CD4-positive, alpha-beta T cell treated with Interferon gamma for 1 hour (primary cell): ENCODE measurements around the gene NCS1.

Source experiments
- DNase-seq: peaks from one replicate; pipeline ENCODE4 v3.0.0-alpha.2; 2020

Gene NCS1

DNA sequence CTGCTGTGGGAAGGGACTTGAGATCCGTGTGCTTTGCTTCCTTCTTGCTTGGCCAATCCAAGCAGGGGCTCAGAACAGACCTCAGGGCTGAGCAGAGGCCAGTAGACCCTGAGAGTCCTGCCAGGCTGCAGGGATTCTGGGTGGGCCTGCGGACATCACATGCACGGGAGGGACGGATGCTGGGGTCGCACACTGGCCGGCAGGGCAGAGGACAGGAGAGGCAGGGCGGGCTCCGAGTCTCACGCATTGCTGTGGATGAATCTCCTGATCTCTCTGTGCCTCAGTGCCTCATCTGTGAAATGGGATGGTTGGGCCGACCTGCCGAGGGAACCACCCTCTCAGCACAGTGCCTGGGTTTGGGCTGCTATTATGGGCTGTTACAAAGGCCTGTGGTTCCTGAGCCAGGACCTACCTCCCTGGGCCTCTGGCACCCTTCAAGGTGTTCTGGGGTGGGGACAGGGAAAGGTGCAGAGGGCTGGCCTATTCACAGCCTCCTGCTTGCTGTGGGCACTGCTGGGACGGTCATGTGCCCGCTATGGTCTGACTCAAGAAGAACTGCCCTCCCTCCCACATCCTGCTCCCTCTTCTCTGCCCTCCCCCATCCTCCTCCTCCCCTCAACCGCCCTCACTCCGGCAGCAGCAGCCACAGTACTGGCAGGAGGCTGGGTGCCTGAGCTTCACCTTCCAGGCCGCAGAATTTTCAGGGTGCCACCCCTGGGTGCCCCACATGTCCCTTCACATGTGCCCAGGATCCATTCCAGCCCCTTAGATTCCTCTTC, 43.3 kb downstream of the NCS1 start:
- DNase-seq: no peak

DNA sequence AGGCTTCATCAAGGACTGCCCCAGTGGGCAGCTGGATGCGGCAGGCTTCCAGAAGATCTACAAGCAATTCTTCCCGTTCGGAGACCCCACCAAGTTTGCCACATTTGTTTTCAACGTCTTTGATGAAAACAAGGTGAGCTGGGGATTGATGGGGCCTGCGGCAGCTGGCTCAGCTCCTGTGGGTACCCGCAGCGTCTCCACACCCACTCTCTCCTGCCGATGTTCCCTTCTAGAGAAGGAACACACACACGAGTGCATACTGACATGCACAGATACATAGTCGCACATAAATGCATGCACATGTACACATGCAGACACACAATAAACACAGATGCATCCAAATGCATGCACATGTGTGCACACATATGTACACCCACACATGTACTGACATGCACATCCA, 45.6 kb downstream of the NCS1 start:
- no peak for DNase-seq

DNA sequence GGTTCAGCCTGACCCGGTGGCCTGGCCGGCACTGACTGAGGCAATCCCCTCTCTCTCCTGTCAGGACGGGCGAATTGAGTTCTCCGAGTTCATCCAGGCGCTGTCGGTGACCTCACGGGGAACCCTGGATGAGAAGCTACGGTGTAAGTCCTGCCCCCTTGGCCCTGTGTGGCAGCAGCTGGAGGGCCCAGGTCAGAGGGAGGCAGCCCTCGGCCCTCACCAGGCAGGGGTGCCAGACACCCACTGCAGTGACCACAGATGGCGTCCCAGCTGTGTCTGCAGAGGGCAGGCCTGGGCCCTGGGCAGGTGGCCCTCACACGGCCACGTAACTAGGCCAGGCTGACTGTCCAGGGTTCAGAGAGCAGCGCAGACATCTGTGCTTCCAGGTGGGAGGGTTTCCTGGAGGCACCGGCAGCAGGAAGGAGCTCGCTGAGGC, 47.5 kb downstream of the NCS1 start:
- no peak for DNase-seq

DNA sequence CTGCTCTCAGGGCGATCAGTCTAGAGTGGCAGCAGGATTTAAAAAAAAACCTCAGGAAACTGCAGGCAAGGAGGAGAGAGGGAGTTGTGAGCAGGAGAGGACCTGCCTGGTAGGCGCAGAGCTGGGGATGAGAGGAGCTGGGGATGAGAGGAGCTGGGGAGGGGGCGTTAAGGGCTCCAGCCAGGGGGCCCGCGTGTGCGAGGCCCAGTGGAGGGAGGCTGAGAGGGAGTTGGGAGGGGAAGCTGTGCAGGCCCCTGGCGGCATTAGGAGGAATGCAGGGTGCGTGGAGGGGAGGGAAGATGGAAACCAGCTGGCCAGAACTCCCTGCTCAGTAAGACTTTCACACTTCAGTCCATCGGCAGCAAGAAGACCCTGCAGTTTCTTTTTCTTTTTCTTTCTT, 48.1 kb downstream of the NCS1 start:
- no peak for DNase-seq

- no peak for DNase-seq
These were observed 50.6 kb downstream of the NCS1 start for GRCh38 chr9:130222833-130223232.

- no peak for DNase-seq
These were observed 52.9 kb downstream of the NCS1 start for GRCh38 chr9:130225071-130225470.

- no peak for DNase-seq
These were observed 53.4 kb downstream of the NCS1 start for GRCh38 chr9:130225586-130225985.

DNA sequence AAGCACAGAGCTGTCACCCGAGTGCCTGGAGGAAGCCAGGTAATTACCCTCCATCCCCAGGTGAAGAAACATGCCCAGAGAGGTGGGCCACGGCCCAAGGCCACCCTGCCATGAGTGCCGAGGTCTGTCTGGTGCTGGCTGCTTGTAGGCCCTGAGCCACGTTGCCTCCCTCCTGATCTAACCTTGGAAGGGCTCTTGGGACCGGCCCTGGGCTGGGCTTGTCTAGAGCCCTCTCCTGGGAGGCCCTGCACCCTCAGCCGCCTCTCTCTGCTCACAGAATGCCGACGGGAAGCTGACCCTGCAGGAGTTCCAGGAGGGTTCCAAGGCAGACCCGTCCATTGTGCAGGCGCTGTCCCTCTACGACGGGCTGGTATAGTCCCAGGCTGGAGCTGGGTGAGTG, 53.9 kb downstream of the NCS1 start:
- no peak for DNase-seq

DNA sequence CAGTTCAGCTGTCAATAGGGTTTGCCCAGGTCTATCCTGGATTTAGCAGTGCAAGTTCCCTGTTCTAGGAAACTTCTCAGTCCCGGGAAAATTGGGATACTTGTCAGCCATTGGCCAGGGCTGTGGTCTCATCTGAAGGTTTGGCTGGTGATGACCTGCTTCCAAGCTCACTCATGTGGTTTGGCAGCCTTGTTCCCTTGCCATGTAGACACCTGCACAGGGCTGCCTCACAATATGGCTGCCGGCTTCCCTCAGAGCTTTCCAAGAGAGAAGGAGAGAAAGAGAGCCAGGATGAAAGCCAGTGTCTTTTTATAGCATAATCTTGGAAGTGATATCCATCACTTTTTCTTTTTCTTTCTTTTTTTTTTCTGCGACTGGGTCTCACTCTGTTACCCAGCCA, 55.6 kb downstream of the NCS1 start:
- no peak for DNase-seq

DNA sequence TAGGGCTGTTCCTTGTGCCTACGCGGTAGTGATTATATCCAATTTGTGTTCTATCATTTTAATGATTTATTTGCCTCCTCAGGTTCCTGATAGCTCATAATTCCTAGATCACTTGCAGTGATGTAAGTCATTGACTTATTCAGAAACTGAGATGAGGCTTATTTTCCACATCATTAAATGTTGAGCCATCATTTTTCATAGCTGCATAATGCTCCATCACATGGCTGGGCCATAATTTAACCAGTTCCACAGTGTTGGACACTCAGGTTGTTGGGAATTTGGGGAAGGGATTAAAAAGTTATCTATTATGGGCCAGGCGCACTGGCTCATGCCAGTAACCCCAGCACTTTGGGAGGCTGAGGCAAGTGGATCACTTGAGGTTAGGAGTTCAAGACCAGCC, 57.6 kb downstream of the NCS1 start:
- DNase-seq: no peak

- DNase-seq: no peak
These were observed 58.4 kb downstream of the NCS1 start for GRCh38 chr9:130230631-130231030.

DNA sequence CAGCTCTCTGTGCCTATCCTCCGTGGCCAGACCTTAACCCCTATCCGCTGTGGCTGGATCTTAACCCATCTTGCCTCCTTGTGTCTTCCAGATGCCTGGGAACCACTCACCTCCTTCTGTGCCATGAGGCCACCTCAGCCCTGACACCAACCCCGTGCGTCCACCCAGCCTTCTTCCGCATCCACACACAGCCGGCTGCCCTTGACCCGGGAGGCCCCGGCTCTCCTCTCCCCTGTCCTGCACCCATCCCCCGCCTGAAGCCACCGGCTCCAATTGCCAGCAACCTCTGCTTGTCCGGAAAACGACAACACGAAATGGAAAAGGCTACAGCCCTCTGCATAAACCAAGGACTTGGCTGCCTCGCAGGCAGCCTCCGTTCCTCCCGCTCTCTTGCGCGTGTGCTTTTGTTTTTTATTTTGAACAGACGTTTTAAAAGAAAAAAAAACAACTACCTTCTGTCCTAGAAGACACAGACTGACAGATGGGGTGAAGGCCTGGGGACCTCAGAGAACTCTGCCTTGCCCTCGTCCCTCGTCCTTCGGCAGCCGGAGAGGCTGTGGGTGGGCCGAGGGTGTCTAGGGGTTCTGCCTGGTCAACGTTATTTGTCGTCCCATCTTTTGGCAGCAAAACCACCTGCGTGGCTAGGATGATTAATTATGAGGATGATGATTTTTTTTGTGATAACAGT, 60.8 kb downstream of the NCS1 start:
- no peak for DNase-seq

- DNase-seq: no peak
These were observed 61.4 kb downstream of the NCS1 start for GRCh38 chr9:130233587-130233945.

- no peak for DNase-seq
These were observed 62.4 kb downstream of the NCS1 start for GRCh38 chr9:130234340-130235260.

GRCh38 chr9:130235558-130236435, 63.6 kb downstream of the NCS1 start:
- peak; percentile 53 for DNase-seq

DNA sequence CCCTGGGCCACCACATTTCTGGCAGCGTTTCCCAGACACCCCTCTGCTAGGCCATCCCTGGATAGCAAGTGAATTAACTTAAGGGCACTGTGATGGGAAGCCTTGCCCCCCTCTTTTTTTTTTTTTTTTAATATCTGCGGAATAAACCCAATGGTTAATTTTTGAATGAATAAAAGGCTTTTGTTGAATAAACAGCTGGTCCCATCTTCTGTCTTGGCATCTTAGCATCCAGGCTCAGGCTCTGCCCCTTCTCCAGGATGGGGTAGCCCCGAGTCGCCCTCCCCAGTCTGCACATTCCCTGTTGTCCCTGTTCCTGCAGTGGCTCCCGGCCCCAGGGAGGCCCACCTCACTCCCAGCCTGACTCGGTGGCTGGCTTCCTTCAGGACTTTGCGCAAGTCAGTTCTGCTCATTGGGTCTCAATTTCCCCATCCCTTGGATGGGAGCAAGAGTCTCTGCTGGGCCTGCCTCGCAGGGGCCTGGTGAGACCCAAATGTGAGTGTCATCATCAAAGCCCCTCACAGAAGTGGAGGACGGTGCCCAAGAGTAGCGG, 64.3 kb downstream of the NCS1 start:
- DNase-seq: no peak

GRCh38 chr9:130237076-130237475, 64.9 kb downstream of the NCS1 start:
- DNase-seq: no peak

DNA sequence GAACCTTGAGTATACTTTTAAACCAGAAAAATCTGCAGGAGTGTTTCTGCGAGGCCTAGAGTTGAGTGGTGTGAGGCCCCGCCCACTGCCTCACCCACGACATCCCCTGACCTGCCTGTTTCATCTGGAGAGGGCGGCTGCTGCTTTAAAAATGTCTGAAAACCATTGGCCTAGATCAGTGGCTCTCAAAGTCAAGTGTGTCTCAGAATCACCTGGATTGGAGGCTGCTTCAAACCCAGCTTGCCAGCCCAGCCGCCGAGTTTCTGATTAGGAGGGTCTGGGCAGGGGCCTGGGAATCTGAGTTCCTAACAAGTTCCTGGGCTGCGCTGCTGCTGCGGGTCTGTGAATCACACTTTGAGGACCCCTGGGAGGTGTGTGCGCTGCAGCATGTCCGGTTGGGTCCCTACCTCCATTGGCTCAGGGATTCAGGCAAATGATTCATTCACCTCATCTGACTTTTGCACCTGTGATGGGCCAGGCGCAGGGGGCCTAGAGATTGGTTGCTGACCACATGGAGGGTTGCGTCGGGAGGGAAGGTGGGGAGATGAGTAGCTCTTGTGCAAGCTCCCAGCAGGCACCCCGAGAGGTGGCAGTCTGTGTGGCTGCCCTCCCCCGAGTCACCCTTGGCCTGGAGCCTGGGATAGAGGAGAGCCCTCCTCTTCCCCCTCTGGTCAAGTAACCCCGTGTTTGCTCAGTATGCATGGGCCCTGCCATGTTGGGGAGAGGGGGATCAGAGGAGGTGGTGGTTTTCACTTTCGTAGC, 65.7 kb downstream of the NCS1 start:
- DNase-seq: no peak

DNA sequence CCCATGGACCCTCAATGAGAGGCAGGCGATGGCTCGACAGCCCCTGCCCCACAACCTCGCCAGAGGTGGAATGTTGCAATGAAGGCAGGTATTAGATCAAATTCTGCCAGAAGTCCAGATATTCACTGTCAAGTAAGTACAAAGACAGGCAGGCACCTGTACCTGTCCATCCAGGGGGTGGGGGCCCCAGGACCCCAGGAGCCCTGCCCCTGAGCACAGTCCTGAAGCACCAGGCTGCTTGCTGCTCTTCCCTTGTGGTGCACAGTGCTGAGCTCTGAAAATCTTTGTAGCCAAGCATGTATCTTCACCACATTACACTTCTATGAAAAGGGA, 67.1 kb downstream of the NCS1 start:
- DNase-seq: no peak

- DNase-seq: no peak
These were observed 67.6 kb downstream of the NCS1 start for GRCh38 chr9:130239741-130240241.
